Midbrain (tissue), 1 donor: ENCODE measurements around the gene ZNF521.

ENCODE experiments used
- DNase-seq: peaks from one replicate; lab custom pipeline; 2025; lab: John Stamatoyannopoulos, UW

The ZNF521 gene

DNA sequence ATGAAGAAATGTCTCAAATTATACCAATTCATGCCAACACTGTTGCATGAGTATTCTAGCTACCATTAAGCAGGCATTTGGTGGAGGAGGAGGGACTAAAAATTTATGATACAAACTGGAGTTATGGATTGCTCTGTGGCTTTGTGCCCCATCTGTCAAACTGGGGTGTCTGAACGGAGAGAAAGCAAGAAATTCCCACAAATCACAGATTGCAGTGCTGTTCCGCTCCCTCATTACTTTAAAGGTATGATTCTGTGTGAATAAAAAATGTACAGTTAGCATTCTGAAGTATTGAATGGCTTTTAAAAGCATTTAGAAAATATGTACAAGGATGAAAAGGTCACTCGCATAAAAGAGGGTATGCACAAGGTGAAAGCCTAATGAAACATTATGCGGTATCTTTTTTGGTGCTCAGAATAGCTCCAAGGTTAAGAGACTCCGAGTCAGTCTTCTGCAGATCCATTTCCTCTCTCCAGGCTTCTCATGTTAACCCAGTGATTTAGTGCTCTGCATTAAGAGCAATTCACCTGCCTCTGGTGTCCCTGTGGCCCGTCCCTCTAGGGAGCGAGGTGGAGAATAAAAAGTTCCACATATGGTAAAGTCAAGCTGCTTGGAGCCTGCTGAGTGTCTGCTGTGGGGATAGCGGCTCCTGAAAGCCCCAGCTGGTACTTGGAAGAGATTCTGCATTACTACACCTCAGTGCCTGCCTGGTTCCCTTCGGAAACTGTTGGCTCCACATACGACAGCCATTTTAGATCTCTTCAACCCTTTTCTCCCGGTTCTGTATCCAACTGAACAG lies 184.2 kb downstream of the ZNF521 start:
- no peak for DNase-seq

DNA sequence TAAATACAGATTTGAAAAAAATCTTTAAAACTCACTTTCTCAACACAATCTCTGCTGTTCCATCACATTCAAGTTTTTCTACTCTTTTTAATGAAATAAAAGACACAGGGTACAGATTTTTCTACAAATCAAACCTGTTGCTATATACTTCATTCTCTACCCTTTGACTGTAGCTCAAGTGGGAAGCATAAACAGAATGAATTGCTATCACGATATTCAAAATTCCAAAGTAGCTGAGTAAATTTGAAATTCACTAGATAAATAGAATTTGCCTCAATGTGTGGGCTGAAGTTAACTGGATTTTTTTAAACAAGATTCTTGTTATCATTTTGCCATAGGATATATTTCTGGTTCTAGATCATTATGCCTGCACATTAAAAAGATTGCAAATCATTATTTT lies 185.9 kb downstream of the ZNF521 start:
- no peak for DNase-seq

DNA sequence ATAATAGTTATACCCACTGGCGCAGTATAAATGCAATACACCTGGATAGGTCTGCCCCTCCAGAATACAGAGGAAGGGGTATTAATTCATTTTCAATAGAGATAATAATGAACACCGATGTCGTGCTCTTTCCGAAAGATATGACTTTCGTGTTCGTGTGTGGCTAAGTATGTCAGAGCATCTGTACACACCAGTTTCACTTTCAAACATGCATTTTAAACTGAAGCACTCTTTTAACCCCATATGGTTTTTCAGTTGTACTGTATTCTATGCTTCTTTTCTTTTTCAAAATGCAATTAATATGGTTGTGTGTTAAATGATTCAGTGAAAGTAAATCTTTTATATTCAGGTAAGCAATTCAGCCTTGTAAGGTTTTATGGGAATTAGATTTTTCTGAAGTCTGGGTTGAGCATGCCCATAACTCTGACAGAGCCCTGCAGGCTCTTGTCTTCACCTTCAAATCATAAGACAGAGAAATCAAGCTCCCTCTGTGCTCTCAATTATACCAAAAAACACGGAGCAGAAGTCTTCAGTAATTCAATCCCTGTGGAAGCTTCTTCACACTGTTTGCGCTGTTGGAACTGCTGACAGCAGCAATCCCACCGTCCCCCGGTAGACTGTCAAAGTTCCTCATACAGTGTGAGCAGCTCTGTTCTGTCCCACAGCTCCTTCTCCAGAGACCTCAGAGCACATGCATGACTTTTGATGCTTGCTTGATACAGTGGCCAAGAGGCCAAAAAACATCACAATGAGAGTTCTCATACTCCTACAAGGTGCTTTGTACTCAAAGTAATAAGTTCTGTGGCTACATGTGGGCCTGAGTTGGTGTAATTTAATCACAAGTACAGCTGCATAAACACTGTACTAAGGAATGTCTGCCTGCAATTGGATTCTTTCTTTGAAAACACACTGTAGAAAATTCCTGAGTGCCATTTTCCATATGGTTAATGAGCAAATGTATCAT lies 186.8 kb downstream of the ZNF521 start:
- DNase-seq, result no peak

DNA sequence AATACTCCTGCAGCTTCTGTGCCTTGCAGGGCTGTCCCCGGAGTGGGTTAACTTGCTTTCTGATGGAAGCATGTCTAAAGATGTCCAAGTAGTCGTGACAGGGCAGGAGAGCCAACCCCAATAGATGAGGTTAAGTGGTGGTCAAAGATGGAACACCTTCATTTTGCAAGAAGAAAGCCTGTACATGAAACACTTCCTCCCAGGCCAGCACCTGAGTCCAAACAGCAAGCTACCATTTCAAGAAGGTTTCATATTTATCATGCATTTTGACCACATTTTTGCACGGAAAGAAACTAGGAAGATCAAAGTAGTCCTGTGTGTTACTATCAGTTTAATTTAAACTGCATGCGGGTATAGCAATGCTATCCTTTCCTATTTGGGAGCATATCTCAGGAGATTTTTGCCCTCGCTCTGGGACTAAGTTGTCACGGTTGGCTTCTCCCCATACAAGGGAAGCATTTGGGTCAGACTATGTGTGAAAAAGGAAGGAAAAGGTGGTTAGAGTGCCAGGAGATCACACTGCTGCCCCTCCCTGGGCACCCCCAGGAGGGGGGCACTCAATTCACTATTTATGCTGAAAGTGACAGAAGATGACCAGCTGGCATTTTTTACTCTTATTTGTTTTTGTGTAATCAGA lies 187.6 kb downstream of the ZNF521 start:
- DNase-seq, result no peak

DNA sequence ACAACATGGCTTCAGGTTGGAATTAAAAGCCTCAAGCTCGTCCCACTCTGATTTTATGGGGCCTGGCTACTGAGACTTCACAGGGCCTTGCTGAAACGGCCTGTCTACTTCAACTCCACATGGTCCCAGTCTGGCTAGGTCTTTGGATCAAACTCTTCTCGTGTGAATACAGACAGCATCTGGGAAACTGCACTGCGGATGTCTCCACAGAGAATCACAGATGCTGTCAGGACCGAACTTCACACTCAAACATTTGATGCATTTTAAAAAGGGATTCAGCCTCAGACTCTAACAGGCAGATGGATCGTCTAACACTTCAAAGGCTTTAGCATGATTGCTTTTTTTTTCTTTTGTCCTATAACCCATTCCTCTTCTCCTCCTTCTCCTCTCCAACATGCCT lies 198.5 kb downstream of the ZNF521 start:
- DNase-seq, result no peak

DNA sequence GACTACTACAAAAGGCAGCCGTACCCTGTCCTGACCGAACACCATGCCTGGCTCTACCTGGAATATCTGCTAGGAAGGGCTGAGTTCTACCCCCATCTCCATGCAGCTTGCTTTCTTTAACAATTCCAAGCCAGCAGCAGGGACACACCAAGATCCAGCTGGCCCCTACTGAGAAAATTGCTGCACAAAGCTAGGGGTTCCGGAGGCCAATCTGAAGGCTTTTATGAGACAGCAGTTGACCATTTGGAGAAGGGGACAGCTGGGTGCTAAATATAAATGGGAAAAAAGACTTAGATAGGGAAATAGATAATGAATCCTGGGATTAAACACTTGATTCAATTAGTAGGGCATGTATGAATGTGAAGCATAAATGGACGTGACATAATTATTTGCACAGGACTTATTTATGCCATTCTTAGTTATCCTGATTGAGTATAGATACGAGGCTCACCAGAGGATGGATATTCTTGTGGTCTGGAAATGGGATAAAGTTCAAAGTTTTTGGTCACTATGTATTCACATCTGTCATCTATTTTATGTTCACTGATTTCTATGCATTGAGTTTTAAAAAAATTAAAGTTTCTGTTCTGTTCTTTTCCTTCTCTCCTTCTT lies 204.0 kb downstream of the ZNF521 start:
- no peak for DNase-seq

DNA sequence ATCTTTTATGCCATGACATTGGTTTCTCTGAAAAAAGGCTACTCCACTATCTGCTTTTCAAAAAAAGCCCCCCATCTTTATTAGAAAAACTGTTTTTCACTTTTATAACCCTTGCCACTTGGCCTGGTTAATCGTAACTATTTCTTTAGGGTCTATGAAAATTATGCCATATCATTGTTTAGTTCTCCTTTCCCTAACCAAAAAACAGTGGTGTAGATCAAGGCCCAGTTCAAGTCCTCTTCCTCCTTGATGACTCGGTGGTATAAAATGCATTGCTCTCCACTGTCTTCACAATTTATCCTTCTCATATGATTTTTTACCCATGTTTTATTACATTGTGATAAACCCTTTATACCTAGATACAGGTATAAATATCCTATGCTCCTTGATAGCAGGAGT lies 205.5 kb downstream of the ZNF521 start:
- DNase-seq, result no peak

DNA sequence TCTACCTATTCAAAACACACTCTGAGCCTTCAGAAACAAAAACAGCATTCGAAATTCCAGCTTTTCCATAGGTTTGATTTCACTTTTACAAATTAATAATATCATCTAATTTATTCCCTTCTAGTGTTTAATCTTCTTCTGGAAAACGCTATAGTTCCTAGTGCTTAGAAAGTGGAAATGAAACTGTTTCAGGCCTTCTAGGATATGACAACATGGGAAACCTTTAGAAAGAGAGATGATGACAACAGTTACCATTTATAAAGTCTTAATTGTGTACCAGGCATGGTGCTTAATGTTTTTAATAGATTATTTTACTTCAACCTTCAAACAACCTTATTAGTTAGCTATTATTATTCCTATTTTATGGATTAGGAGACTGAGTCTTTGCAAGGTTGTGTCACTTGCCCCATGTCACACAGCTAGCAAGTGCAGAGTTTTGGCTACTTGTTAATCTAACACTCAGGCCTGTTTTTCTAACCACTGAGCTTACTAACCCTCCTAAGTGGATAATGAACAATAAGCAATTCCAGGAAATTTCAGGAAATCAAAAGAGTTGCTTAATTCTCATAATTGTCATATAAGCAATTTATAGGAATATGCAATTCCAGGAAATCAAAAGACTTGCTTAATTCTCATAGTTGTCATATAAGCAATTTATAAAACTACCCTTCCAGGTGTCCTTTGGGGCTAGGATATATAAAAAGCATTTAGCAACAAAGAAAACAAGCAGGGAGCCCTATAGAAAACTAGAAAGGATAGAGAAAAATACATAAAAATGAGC lies 206.0 kb downstream of the ZNF521 start:
- no peak for DNase-seq

DNA sequence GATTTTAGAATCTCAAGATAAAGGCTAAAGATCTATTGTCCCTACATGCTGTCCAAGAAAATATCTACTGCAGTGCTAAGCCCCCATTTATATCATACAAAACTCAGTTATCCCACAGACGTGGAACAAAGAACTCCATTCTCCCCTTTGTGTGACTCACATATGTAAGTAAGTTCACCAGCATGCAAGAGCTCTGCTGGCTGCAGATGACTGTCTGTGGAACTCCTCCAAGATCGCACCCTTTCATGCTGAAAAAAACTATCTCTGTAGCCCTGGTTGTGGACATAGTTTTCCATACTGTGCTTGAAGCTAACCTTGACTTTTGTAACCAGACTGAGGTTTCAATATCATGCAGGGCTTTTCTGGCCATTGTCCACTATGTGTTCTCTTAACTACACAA lies 207.1 kb downstream of the ZNF521 start:
- DNase-seq, result no peak

DNA sequence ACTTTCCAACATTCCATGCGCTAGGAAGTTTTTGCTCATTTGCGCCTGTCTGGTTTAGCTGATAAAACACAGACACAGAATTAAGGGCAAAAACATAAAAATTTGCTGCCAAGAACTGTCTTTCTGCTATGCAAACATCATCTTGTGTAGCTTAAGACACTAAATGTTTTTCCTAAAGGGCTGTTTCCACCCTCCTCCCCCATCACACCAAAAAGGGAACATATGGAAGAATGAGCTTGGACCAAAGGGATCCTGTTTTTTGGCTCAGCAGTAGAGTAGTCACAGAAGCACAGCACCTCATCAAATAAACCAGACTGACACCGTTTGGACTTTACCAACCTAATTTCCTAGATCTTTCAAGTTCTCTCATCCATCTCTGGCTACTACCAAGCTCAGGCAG lies 210.1 kb downstream of the ZNF521 start:
- no peak for DNase-seq

DNA sequence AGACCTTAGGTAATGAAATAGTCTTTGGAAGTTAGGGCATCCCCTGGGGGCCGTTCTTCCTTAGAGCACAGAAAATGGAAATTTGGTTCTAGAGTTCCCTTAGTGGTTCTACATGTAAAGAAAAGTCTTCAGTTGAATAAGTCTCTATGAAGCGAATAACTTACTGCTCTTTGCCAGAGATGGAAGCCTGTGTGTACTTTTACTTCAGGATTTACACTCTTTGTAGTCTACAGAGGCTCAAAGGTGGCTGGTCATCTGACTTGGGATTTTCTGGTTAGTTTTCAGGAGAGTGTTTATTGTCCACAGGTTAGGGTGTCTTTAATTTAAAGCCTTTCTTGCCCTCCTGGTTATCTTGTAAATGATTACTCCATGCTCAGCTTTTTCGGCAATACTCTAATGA lies 210.6 kb downstream of the ZNF521 start:
- no peak for DNase-seq

DNA sequence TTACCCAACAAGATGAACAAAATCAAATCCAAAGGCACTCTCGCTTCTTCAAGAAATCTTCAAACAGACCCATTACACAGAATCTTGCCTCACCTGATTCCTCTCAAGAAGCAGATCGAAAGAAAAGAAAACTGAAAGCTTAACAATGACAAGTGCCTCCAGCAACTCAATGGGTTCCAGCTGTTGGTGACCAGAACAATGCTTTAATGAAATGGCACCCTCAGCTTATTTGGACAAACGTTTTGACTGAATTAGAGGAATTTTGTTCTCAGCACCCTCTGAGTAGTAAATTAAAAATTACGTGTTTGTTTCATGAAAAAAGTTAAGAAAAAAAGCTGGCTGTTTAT lies 211.0 kb downstream of the ZNF521 start:
- no peak for DNase-seq

DNA sequence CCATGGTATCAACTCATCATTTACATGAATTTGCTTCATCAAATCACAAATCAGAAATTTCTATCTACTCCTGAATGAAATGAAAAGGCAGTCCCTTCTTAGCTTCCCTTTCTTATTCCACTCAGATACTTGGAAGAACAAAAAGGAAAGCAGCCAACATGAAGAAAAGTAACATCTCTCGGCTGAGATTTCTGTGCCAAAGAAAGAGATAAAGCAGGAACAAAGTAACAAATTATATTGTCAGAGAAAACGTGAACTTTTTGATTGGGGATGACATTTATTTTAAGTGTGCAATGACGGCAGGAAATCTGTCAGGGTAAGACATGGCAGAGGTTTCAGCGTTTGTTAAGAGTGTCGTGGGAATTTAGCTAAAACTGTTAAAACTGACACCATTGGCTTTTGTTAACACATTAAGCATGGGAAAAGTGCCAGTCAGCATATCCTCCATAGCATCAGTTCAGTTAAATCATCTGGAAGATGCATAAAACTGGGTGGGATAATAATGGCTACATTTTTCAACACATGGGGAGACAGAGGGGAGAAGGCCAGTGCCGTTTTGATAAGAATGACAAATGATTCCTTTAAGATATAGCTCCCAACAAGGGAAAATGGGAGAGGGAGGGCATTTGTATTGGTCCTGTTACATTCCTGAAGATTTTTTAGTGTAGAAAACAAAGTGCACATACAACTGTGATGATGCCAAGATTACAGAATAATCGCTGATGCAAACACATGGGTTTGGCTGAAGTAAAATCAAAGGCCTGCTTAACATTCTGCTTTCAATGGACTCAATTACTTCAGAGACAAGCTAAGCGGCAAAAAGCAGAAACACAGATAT lies 211.6 kb downstream of the ZNF521 start:
- DNase-seq, result no peak

DNA sequence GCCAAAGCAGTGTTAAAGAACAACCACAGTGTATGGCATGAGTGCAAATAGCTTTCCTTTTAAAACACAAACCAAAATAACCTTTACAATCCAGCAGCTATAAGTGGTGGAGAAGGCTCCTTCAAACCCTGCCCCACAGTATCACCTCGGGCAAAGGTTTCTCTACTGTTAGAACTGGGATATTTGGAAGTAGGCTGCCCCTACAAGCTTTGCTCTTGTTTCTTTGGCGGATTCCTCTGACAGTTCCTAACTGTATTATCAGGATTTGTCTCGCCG lies 214.8 kb downstream of the ZNF521 start:
- DNase-seq, result no peak

DNA sequence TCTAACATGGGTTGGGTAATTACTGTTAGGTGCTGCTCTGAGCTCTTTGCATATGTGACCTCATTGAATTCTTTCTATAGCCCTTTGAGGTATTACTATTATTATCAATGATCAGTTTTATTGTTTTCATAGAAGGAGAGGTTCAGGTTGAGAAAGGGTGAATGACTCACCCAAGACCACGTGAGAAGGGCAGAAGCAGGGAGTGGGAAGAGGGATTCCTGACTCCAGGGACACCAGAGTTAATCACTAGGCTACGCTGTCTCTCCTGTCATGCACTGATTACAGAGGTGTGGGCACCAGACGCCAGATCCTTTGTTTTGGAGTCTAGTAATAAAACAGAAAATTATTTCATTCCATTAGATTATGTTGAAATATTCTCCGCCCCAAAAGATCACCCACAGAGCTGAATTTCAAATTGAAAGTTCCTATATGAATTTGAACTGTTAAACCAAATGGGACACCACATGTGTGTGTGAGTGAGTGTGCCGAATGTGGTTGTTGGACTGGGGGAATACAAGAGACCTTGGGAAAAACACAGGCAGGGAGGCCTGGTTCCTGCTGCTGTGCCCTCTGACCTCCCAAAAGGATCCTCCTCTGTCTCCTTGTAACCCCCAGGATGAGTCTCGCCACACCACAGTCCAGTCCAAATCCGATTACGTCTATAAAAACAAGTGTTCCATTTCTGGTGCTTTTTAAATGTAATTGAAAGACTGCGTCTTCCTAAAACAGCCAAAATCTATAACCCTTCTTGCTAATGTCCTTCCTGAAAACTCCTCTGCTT lies 215.4 kb downstream of the ZNF521 start:
- DNase-seq, result no peak

DNA sequence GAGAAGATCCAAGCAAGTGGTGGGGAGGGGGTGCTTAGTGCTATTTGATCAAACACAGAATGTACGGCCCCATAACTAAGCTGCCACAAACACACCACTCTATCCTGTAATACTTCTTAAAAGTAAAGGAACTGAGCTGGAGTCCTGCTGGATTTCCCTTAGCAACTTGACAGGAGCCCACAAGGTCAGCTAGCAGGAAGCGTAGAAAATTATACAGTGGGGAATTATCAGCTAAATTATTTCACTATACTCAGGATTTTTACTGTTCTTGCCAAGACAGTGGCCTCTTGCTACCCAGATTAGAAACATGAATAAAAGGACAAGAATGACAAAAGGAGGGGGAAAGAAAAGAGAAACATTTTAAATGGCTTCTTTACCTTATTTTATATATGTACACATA lies 217.1 kb downstream of the ZNF521 start:
- DNase-seq, result no peak

DNA sequence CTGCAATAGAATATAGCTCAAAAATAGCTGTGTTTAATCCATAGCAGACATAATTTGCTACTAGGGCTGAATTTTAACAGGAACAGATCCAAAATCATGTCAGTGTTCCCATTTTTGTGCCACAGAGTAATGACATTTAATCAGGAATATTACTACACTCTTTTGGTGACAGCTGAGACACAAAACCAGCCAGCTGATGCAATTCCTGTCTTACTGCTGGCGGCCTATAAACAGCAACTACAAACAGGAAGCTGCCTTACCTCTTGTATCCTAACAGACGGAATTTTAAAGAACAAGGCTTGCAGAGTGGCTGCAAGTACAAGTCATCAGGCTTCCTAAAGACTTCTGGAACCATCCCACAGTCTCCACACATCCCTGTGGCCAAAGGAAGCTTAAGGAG lies 218.1 kb downstream of the ZNF521 start:
- DNase-seq, result no peak

DNA sequence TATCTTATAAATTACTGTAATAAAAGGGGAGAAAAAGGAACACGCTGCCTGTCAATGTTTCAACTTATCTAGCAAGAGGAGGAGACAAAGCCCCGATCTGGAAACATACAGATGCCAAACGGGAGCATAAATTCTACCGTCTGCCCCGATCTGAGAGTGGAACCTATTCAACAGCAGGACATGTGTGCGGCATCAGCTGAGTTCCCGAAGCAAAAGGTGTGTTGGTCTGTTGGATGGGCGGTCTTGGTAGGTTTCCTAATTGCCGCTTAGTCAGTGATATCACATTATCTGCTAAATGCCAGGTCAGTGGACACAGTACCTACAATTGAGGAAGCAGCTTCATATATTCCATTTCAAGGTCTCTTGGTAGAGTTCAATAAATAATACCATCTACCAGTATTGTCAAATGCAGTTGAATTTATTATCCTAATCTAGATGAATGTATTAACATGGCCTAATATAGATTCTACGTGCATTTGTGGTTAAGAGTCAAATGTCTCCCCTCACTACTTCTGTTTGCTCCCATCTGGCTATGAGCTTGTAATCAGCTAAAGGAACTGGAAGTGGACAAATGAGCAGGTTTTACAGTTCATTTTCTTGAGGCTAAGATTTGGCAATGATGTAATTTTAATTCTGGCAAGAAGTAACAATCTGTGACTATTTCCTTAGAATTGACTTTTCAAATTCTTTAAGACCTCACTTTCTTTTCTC lies 219.0 kb downstream of the ZNF521 start:
- DNase-seq, result no peak

DNA sequence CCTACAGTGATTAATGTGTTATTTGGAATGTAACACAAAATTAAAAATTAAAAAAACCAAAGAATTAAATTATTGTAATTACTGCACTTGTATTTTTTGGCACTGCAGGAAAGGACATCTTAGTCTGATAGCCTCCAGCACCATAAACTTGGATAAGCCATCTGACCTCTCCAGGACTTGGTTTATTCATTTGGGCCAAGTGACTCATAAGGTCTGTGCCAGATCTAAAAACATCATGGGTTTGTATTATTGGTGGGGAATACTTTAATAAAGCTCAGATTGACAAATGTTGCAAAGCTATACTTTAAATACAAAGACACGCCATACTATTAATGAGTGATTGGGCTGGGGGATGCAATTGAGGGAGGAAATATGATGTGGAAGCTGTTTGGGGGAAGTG lies 225.2 kb downstream of the ZNF521 start:
- DNase-seq, result no peak
